OCI-LY3 (cell line): ENCODE results near the gene HAVCR1.

Experiments used
- CTCF ChIP-seq: fragments of 200-600, 300-600 bp; sonication (generic); IDR thresholded peaks from 2 replicates; pipeline ENCODE4 v1.5.1; 2014; ENCODE audit warnings: antibody characterized with exemption, low read length, low read depth
- EZH2phosphoT487 ChIP-seq: fragments of 200-600 bp; shearing (Covaris generic); IDR thresholded peaks from 2 replicates; pipeline ENCODE4 v1.6.1; 2018; ENCODE audit warnings: antibody characterized with exemption, mixed run types, low read depth

- TF ChIP-seq CTCF (no peak), EZH2phosphoT487 (no peak)
Observed at GRCh38 chr5:157030692-157031091, 28.2 kb downstream of the HAVCR1 start.
